GM23248 (cell line): ENCODE measurements around the gene VPS33A.

Experiments
- EZH2 ChIP-seq: fragments of 200-600 bp; sonication (generic); IDR thresholded peaks from 2 replicates; pipeline ENCODE4 v1.6.1; 2018; ENCODE audit warnings: antibody characterized with exemption, mild to moderate bottlenecking; ENCODE audit not compliant: insufficient read depth, poor library complexity, severe bottlenecking
- EZH2phosphoT487 ChIP-seq: fragments of 200-600 bp; sonication (generic); IDR thresholded peaks from 2 replicates; pipeline ENCODE4 v1.6.1; 2018; ENCODE audit warnings: antibody characterized with exemption, moderate library complexity, mild to moderate bottlenecking, low read depth; ENCODE audit not compliant: insufficient read depth

- TF ChIP-seq EZH2 (no peak), EZH2phosphoT487 (no peak)
These were observed 35.5 kb downstream of the VPS33A start for GRCh38 chr12:122230798-122231197.
